H1 (cell line): ENCODE measurements around the gene GALT. TPM values are rescaled to one million over a fixed set of nuclear protein-coding genes. Genes with fewer than 3 reads are reported as not detected.

Source experiments
- CTCF ChIA-PET: fragments of 300-600 bp; sonication (Branson Sonifier 250); formaldehyde crosslinking; loops from one replicate; lab custom pipeline; 2021; ENCODE audit not compliant: partially characterized antibody; lab: Charles Lee
- POLR2A ChIA-PET: fragments of 300-600 bp; sonication (Branson Sonifier 250); formaldehyde crosslinking; loops from one replicate; lab custom pipeline; 2021; ENCODE audit warnings: inconsistent platforms; ENCODE audit not compliant: partially characterized antibody; lab: Charles Lee
- DNase-seq, 2 experiments: peaks; one replicate each; pipeline versions ENCODE4 v3.0.0 to v3.0.0-alpha.2; 2010 to 2022; ENCODE audit warnings: low spot score in 2 of 2, low read depth in 1 of 2, mixed read lengths in 1 of 2
- FAIRE-seq: peaks from 2 replicates; lab custom pipeline; 2011; peaks lifted over from hg19 to GRCh38; lab: Jason Lieb, UNC
- H2AFZ ChIP-seq: 2 replicates; pipeline ENCODE4 v1.8.1; 2012; ENCODE audit warnings: low read length, inconsistent platforms
- H2AK5ac ChIP-seq: 2 replicates; pipeline ENCODE4 v1.6.1; 2013; ENCODE audit warnings: low read depth, low read length
- H2BK120ac ChIP-seq: replicated peaks from 2 replicates; pipeline ENCODE3; 2013; ENCODE audit warnings: low read depth, low read length, inconsistent platforms
- H2BK12ac ChIP-seq: 2 replicates; pipeline ENCODE4 v1.6.1; 2013; ENCODE audit warnings: low read depth, low read length
- H2BK15ac ChIP-seq: 2 replicates; pipeline ENCODE4 v1.6.1; 2013; ENCODE audit warnings: low read length
- H2BK20ac ChIP-seq: 2 replicates; pipeline ENCODE4 v1.6.1; 2013; ENCODE audit warnings: low read length
- H2BK5ac ChIP-seq: 2 replicates; pipeline ENCODE4 v1.6.1; 2013; ENCODE audit warnings: low read depth, low read length
- H3K14ac ChIP-seq: 2 replicates; pipeline ENCODE4 v1.6.1; 2013; ENCODE audit warnings: inconsistent platforms; ENCODE audit not compliant: insufficient read length
- H3K18ac ChIP-seq: 2 replicates; pipeline ENCODE4 v1.6.1; 2013; ENCODE audit warnings: low read length; ENCODE audit errors: extremely low read depth
- H3K23ac ChIP-seq: 2 replicates; pipeline ENCODE4 v1.6.1; 2013; ENCODE audit warnings: inconsistent platforms; ENCODE audit not compliant: insufficient read length
- H3K23me2 ChIP-seq: 2 replicates; pipeline ENCODE4 v1.6.1; 2013; ENCODE audit warnings: low read depth, low read length
- H3K27ac ChIP-seq: 2 replicates; pipeline ENCODE4 v1.6.1; 2011; ENCODE audit warnings: low read depth, low read length, inconsistent platforms
- H3K27me3 ChIP-seq, 4 experiments: replicated peaks in 1 of 4; 1 replicate in 1 of 4; 2 replicates in 3 of 4; pipeline versions ENCODE4 v1.6.1 to v1.8.1; 2011 to 2013; ENCODE audit warnings: low read length in 3 of 4, mild to moderate bottlenecking in 3 of 4, inconsistent platforms in 2 of 4, mixed read lengths in 2 of 4, moderate library complexity in 1 of 4; ENCODE audit not compliant: control insufficient read depth in 3 of 4, insufficient read depth in 3 of 4; ENCODE audit errors: extremely low read depth in 1 of 4
- H3K36me3 ChIP-seq, 4 experiments: 2 replicates each; pipeline versions ENCODE4 v1.6.1 to v1.8.1; 2011 to 2013; ENCODE audit warnings: mild to moderate bottlenecking in 4 of 4, low read length in 3 of 4, moderate library complexity in 2 of 4, control low read depth in 1 of 4, inconsistent platforms in 1 of 4; ENCODE audit not compliant: insufficient read depth in 4 of 4, control insufficient read depth in 2 of 4
- H3K4ac ChIP-seq: replicated peaks from 2 replicates; pipeline ENCODE3; 2013; ENCODE audit warnings: low read length, low read depth, mixed read lengths, inconsistent platforms; ENCODE audit not compliant: insufficient read length
- H3K4me1 ChIP-seq, 4 experiments: replicated peaks in 1 of 4; 1 replicate in 1 of 4; 2 replicates in 3 of 4; pipeline versions ENCODE4 v1.6.1 to v1.8.1; 2011 to 2013; ENCODE audit warnings: low read length in 3 of 4, inconsistent platforms in 2 of 4, mixed read lengths in 1 of 4; ENCODE audit not compliant: insufficient read depth in 4 of 4, control insufficient read depth in 3 of 4
- H3K4me2 ChIP-seq, 2 experiments: 2 replicates each; pipeline versions ENCODE4 v1.6.1 to v1.8.1; 2011 to 2013; ENCODE audit warnings: low read depth in 2 of 2, low read length in 2 of 2, control low read depth in 1 of 2, inconsistent platforms in 1 of 2, mild to moderate bottlenecking in 1 of 2; ENCODE audit not compliant: insufficient read depth in 1 of 2
- H3K4me3 ChIP-seq, 4 experiments: fragments of 200-600, 300-600 bp in 1 of 4; sonication (generic), shearing (Covaris generic), sonication (Bioruptor Twin) in 1 of 4; 2 replicates each; pipeline versions ENCODE4 v1.5.1 to v1.8.1; 2011 to 2016; ENCODE audit warnings: low read length in 4 of 4, low read depth in 3 of 4, control low read depth in 2 of 4, inconsistent platforms in 2 of 4, mild to moderate bottlenecking in 2 of 4, mixed read lengths in 1 of 4, moderate library complexity in 1 of 4; ENCODE audit not compliant: insufficient read depth in 2 of 4; ENCODE audit errors: extremely low read depth in 1 of 4
- H3K56ac ChIP-seq: replicated peaks from 2 replicates; pipeline ENCODE3; 2013; ENCODE audit warnings: low read depth, mild to moderate bottlenecking, mixed read lengths, low read length, inconsistent platforms; ENCODE audit not compliant: insufficient read length
- H3K79me1 ChIP-seq: 2 replicates; pipeline ENCODE4 v1.6.1; 2013; ENCODE audit warnings: low read depth, low read length, control low read depth
- H3K79me2 ChIP-seq, 2 experiments: 2 replicates each; pipeline versions ENCODE4 v1.6.1 to v1.8.1; 2012 to 2013; ENCODE audit warnings: low read length in 2 of 2, mild to moderate bottlenecking in 2 of 2, inconsistent platforms in 1 of 2; ENCODE audit not compliant: insufficient read depth in 2 of 2, control insufficient read depth in 1 of 2
- H3K9ac ChIP-seq, 4 experiments: replicated peaks in 1 of 4; 1 replicate in 1 of 4; 2 replicates in 3 of 4; pipeline versions ENCODE4 v1.6.1 to v1.8.1; 2011 to 2013; ENCODE audit warnings: low read depth in 3 of 4, low read length in 3 of 4, control low read depth in 2 of 4, mild to moderate bottlenecking in 2 of 4, moderate library complexity in 2 of 4, inconsistent platforms in 1 of 4; ENCODE audit errors: extremely low read depth in 1 of 4
- H3K9me3 ChIP-seq, 2 experiments: 2 replicates each; pipeline versions ENCODE4 v1.6.1 to v1.8.1; 2012 to 2013; ENCODE audit warnings: mild to moderate bottlenecking in 2 of 2, moderate library complexity in 2 of 2, control low read depth in 1 of 2, inconsistent platforms in 1 of 2, low read depth in 1 of 2, low read length in 1 of 2, mixed read lengths in 1 of 2; ENCODE audit not compliant: insufficient read depth in 2 of 2
- H4K20me1 ChIP-seq, 2 experiments: replicated peaks in 1 of 2; 2 replicates each; pipeline versions ENCODE3 to v1.8.1; 2011 to 2013; ENCODE audit warnings: inconsistent platforms in 2 of 2, low read length in 2 of 2, mild to moderate bottlenecking in 1 of 2; ENCODE audit not compliant: insufficient read depth in 2 of 2, control insufficient read depth in 1 of 2
- H4K5ac ChIP-seq: 2 replicates; pipeline ENCODE4 v1.6.1; 2013; ENCODE audit warnings: low read length, low read depth, mixed read lengths, inconsistent platforms; ENCODE audit not compliant: insufficient read length
- H4K8ac ChIP-seq: 2 replicates; pipeline ENCODE4 v1.8.0; 2013; ENCODE audit warnings: mild to moderate bottlenecking, moderate library complexity, low read length, inconsistent platforms; ENCODE audit not compliant: insufficient read depth; ENCODE audit errors: extremely low read depth
- H4K91ac ChIP-seq: replicated peaks from 2 replicates; pipeline ENCODE3; 2013; ENCODE audit warnings: low read length, mixed read lengths, inconsistent platforms; ENCODE audit not compliant: insufficient read length
- ASH2L ChIP-seq: fragments of 200-600, 300-600 bp; sonication (generic); IDR thresholded peaks from one replicate; pipeline ENCODE4 v1.7.1; 2017; ENCODE audit warnings: low read length
- CHD1 ChIP-seq: IDR thresholded peaks from 2 replicates; pipeline ENCODE4 v1.6.1; 2012; ENCODE audit warnings: low read depth, low read length, improper control_type of control experiment
- CHD2 ChIP-seq: IDR thresholded peaks from 2 replicates; pipeline ENCODE4 v1.6.1; 2012; ENCODE audit warnings: low read length, improper control_type of control experiment
- GABPA ChIP-seq: IDR thresholded peaks from 2 replicates; pipeline ENCODE4 v1.6.1; 2011; ENCODE audit warnings: mild to moderate bottlenecking, low read length, moderate library complexity, borderline replicate concordance; ENCODE audit not compliant: insufficient read depth
- HDAC2 ChIP-seq, 2 experiments: fragments of 300-600 bp in 1 of 2; sonication (generic) in 1 of 2; IDR thresholded peaks; 2 replicates each; pipeline ENCODE4 v1.6.1; 2011 to 2012; ENCODE audit warnings: low read depth in 2 of 2, low read length in 2 of 2, mild to moderate bottlenecking in 2 of 2, moderate library complexity in 2 of 2, borderline replicate concordance in 1 of 2, inconsistent platforms in 1 of 2
- HDAC6 ChIP-seq: IDR thresholded peaks from one replicate; pipeline ENCODE4 v1.7.1; 2012; ENCODE audit warnings: low read depth, mild to moderate bottlenecking, inconsistent platforms, low read length, moderate library complexity
- KDM4A ChIP-seq: IDR thresholded peaks from one replicate; pipeline ENCODE4 v1.7.1; 2012; ENCODE audit warnings: low read depth, mild to moderate bottlenecking, moderate library complexity, low read length, inconsistent platforms; ENCODE audit not compliant: severe bottlenecking
- NRF1 ChIP-seq: IDR thresholded peaks from 2 replicates; pipeline ENCODE4 v1.6.1; 2011; ENCODE audit warnings: mild to moderate bottlenecking, low read depth, low read length, improper control_type of control experiment
- SAP30 ChIP-seq: fragments of 300-600 bp; sonication (generic); IDR thresholded peaks from 2 replicates; pipeline ENCODE4 v1.7.1; 2012; ENCODE audit warnings: low read length, moderate library complexity, mild to moderate bottlenecking, inconsistent platforms; ENCODE audit not compliant: insufficient read depth, insufficient replicate concordance
- SUZ12 ChIP-seq: fragments of 200-600 bp; sonication (generic); IDR thresholded peaks from 2 replicates; pipeline ENCODE4 v1.6.1; 2012; ENCODE audit warnings: mild to moderate bottlenecking, inconsistent platforms, low read length, moderate library complexity, mixed read lengths
- TEAD4 ChIP-seq: IDR thresholded peaks from 2 replicates; pipeline ENCODE4 v1.6.1; 2012; ENCODE audit warnings: low read depth, low read length, inconsistent platforms, mixed read lengths
- WGBS, 2 experiments: shearing (Covaris generic) in 1 of 2; methylation state at CpG; one replicate each; pipeline versions ENCODE4 v1.1.6 to v1.1.7; 2013 to 2015; ENCODE audit warnings: low lambda C conversion rate in 2 of 2, mixed read lengths in 2 of 2, inconsistent platforms in 1 of 2, low coverage in 1 of 2, missing lambda C conversion rate in 1 of 2; ENCODE audit not compliant: insufficient replicate concordance in 2 of 2, insufficient coverage in 1 of 2, insufficient read length in 1 of 2; ENCODE audit errors: extremely low coverage in 1 of 2, missing lambda C conversion rate in 1 of 2; 5-methylcytosine and 5-hydroxymethylcytosine counted together
- polyA plus RNA-seq, 7 experiments: library from polyadenylated mRNA; depleted of rRNA in 3 of 7; stranded (reverse) in 5 of 7; unstranded in 2 of 7; fragments of >200 nt in 5 of 7; fragments of 200-250 nt in 2 of 7; gene quantifications; 1 replicate in 5 of 7; 2 replicates in 1 of 7; 4 replicates in 1 of 7; pipeline versions ENCODE4 v1.2.1 to v1.2.3, GENCODE V29; 2011 to 2013; ENCODE audit warnings: missing spikeins in 2 of 7, mixed read lengths in 2 of 7
- total RNA-seq: library from RNA; stranded (reverse); fragmentation: NEBNext Ultra II Directional; extraction: Animal tissue kit (Norgen Biotek cat#: 25700); gene quantifications from 2 replicates; pipeline ENCODE4 v1.2.1, GENCODE V29; 2021

GALT gene
- total and polyA plus RNA-seq, 2 of the 8 experiments (the other 6 are each of a cell fraction or from before 2014, with no cell fraction given): 21.9 to 50.6 TPM

DNA sequence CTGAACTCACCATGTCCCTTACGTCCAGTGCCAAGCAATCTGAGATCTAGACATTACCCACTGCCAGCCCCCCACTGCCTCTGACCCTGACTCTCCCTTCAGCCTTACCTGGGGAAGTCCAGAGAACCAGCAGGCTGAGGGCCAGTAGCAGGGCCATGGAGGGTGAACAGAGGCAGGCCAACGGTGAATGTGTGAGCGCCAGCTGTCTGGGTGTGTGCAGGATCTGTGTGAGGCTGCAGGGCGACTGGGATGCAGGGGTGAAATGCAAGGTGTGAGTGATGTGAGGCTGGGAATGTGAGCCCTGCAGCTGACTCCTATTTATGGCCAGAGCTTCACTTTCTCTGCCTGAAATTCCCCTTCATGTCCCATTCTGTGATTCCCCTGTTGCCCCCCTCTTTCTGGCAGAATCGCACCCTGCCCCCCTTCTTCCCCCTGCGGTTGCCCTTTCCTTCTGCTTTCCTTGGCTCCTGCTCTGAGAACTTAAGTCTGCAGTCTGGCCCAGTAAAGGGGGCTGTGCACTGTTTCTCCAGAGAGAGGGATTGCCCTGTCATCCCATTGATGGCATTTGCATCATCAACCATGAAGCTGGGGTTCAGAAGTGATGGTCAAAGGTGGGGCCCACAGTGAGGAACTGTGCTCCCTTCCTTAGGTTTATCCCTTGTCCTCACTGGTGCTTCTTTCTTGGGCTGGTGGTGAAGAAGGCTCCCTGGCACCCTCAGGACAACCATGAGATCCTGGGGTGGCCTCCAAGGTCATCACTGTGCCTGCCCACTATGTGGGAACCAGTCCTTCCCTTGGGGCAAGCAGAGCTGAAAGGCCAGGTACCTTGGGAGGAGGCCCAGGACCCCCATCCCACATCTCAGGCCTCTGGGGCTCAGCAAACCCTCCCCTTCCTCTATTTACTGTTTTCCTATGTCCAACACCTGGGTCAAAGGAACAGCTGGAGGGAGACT is 44.8 kb downstream of the GALT start, which contains the start of gene CCL19:
CCL19 (minus strand) TSS at position 294 of the 953 bp plus-strand sequence; CDS start at position 157, 137 bp downstream.
- Histone ChIP-seq H3K18ac (no peak within 1 kb of the TSS), H2AK5ac (no peak within 1 kb of the TSS), H4K5ac (no peak within 1 kb of the TSS), H4K91ac (no peak within 1 kb of the TSS), H3K36me3 (no peaks in the 10 kb centered on the region), H3K27me3 (no peaks in the 10 kb centered on the region), H4K8ac (no peak within 1 kb of the TSS), H2AFZ (no peak within 1 kb of the TSS), H2BK5ac (no peak within 1 kb of the TSS), H3K56ac (no peak within 1 kb of the TSS), H3K4ac (no peak within 1 kb of the TSS), H3K14ac (no peak within 1 kb of the TSS), H3K27ac (no peak within 1 kb of the TSS), H3K23ac (no peak within 1 kb of the TSS), H3K79me2 (no peaks in the 10 kb centered on the region), H3K4me2 (no peak within 1 kb of the TSS), H2BK20ac (0 out of 2 replicates have a peak within 1 kb of the TSS, but pooled peaks have one; percentile 27), H3K79me1 (no peaks in the 10 kb centered on the region), H4K20me1 (no peaks in the 10 kb centered on the region), H3K9ac (no peak within 1 kb of the TSS), H3K4me1 (peaks cover 0 to 3% (median 1%) of the 10 kb centered on the region in 4 experiments; a peak in 2 of 7 replicates), H3K4me3 (no peak within 1 kb of the TSS), H2BK120ac (no peak within 1 kb of the TSS), H2BK15ac (no peak within 1 kb of the TSS), H2BK12ac (no peak within 1 kb of the TSS), H3K9me3 (no peaks in the 10 kb centered on the region), H3K23me2 (no peaks in the 10 kb centered on the region; the same call in 1 of the 2 replicates)
- DNase-seq (no peak), FAIRE-seq (no peak)
- ChIA-PET POLR2A (interaction anchor here (1.5 kb wide), 1 partner anchor 9 kb away, joined by 3 read pairs; no protein-coding TSS in a partner anchor), CTCF (interaction anchor here (1.0 to 12.6 kb wide), 4 partner anchors 10 to 44 kb away, joined by 3 to 147 read pairs (median 10); partner anchors contain the start of gene GALT)
- WGBS, 2 experiments: 90% methylated on average over 5 of the region's 6 CpGs; no CpG with 5 or more reads in 1 of the 2 experiments
- TF ChIP-seq NRF1 (no peak), TEAD4 (no peak), GABPA (no peak), HDAC2 (IDR thresholded peaks at IDR 0.05; ENCODE audit: borderline replicate concordance in 1 of 2, low read depth in 2 of 2, low read length in 2 of 2) (no peak), CHD2 (no peak), ASH2L (no peak), SAP30 (no peak), HDAC6 (no peak), KDM4A (no peak), SUZ12 (no peak), CHD1 (no peak)
